Esophagus muscularis mucosa (tissue), 4 donors: ENCODE measurements around the gene FOXN1.

Experiments
- CTCF ChIP-seq, 3 experiments: fragments of 200-600 bp in 2 of 3; fragments of 450-650 bp in 1 of 3; sonication (generic) in 2 of 3; IDR thresholded peaks; one replicate each; pipeline ENCODE4 v1.5.1; 2017 to 2019; ENCODE audit warnings: antibody characterized with exemption in 3 of 3, mild to moderate bottlenecking in 2 of 3, moderate library complexity in 1 of 3
- EP300 ChIP-seq: sonication (generic); formaldehyde crosslinking; IDR thresholded peaks from one replicate; pipeline ENCODE4 v1.6.1; 2017; ENCODE audit warnings: antibody characterized with exemption
- POLR2A ChIP-seq: fragments of 450-650 bp; IDR thresholded peaks from one replicate; pipeline ENCODE4 v1.6.1; 2017; ENCODE audit warnings: antibody characterized with exemption, moderate library complexity, mild to moderate bottlenecking, low read depth
- POLR2AphosphoS5 ChIP-seq, 2 donors: sonication (generic); formaldehyde crosslinking; IDR thresholded peaks; one replicate each; pipeline ENCODE4 v1.6.1; 2017; ENCODE audit warnings: antibody characterized with exemption in 2 of 2

- TF ChIP-seq POLR2AphosphoS5 (IDR thresholded peaks at IDR 0.05) (no peak), EP300 (no peak), CTCF (IDR thresholded peaks at IDR 0.05) (no peak), POLR2A (no peak)
Measured at GRCh38 chr17:28567604-28568003, 61.5 kb downstream of the FOXN1 start.
